ENCODE results near the gene STX3.

GRCh38 chr11:59787816-59788215, 32.6 kb downstream of the STX3 start:
- TF ChIP-seq EP300 (IDR thresholded peaks at IDR 0.05; ENCODE audit: low read depth): no peak
- no peak for TF ChIP-seq CTCF (IDR thresholded peaks at IDR 0.05)
- no peak for TF ChIP-seq POLR2A (IDR thresholded peaks at IDR 0.05)
